ENCODE measurements around the gene FHAD1.
"Not testable (repeated sequence)": the region's sequence is repeated elsewhere in the genome, so short reads cannot be mapped to it uniquely, and the experiment has no call there.

FHAD1 gene

DNA sequence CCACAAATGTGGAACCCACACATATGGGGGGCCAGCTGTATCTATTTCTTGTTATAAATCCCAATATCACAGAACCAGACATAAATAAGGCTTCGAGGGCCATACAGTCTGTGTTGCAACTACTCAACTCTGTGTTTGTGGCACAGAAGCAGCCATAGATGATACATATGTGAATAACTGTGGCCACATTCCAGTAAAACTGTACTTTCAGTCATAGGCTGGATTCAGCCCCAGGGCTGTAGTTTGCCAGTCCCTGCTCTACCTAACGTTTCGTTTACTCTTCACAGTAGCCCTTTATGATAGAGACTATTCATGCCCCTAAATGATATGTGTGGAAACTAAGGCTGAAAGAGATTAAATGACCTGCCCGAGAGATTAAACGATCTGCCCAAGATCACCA is 48.7 kb downstream of the FHAD1 start:
- Histone ChIP-seq H3K27ac (ENCODE audit: low read depth, low read length) (no peak overlapping the region), H3K4me3 (ENCODE audit: low read depth, low read length) (no peak overlapping the region), H3K4me1 (ENCODE audit: control insufficient read depth, insufficient read depth, low read length) (no peaks in the 10 kb centered on the region), H3K9me3 (ENCODE audit: control insufficient read depth, insufficient read depth, low read depth, low read length) (peaks cover 6% of the 10 kb centered on the region), H3K9ac (ENCODE audit: low read length) (no peak overlapping the region), H3K36me3 (ENCODE audit: control insufficient read depth, insufficient read depth, low read length) (no peaks in the 10 kb centered on the region), H3K27me3 (ENCODE audit: control insufficient read depth, insufficient read depth, low read length) (no peaks in the 10 kb centered on the region)

DNA sequence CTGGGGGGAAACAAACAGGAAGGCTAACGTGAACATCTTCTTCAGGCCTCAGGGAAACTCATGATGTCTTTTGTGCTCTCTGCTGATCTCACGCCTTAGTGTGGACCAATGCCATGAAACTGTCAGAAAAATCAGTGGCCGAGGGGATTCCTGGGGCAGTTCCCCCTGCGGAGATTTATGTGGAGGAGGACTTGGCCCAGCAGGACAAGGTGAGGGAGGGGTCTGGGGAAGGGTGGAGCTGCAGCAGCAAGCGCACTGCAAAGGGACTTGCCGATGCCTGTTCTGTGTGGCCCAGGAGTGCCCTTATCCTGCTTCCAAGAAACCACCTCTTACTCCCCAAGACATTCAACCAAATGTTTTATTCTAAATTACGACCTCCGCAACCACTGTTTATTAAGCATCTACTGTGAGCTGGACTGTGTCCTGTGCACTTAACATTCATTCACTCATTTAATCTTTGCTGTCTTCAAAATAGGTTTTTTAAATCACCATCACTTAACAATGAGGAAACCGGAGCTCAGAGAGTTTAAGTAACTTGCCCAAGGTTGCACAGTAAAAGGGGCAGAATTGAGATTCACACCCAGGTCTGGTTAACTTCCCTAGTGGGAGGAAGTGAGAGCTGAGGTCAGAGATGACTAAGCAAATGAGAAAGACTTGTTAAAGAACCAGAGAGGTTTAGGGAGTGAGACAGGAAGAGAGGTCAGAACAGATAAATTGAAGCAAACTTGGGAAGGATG is 49.7 kb downstream of the FHAD1 start:
- Histone ChIP-seq H3K27ac (ENCODE audit: low read depth, low read length) (no peak overlapping the region), H3K36me3 (ENCODE audit: control insufficient read depth, insufficient read depth, low read length) (no peaks in the 10 kb centered on the region), H3K9ac (ENCODE audit: low read length) (no peak overlapping the region), H3K9me3 (ENCODE audit: control insufficient read depth, insufficient read depth, low read depth, low read length) (peaks cover 6% of the 10 kb centered on the region), H3K27me3 (ENCODE audit: control insufficient read depth, insufficient read depth, low read length) (no peaks in the 10 kb centered on the region), H3K4me1 (ENCODE audit: control insufficient read depth, insufficient read depth, low read length) (no peaks in the 10 kb centered on the region), H3K4me3 (ENCODE audit: low read depth, low read length) (no peak overlapping the region)

DNA sequence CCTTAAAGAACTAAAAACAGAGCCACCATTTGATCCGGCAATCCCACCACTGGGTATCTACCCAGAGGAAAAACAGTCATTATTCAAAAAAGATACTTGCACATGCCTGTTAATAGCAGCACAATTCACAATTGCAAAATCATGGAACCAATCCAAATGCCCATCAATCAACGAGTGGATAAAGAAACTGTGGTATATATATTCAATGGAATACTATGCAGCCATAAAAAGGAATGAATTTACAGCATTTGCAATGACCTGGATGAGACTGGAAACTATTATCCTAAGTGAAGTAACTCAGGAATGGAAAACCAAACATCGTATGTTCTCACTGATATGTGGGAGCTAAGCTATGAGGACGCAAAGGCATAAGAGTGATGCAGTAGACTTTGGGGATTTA is 51.0 kb downstream of the FHAD1 start:
- H3K27me3 ChIP-seq (ENCODE audit: control insufficient read depth, insufficient read depth, low read length); H3K4me1 ChIP-seq (ENCODE audit: control insufficient read depth, insufficient read depth, low read length); H3K27ac ChIP-seq (ENCODE audit: low read depth, low read length); H3K4me3 ChIP-seq (ENCODE audit: low read depth, low read length); H3K36me3 ChIP-seq (ENCODE audit: control insufficient read depth, insufficient read depth, low read length); H3K9me3 ChIP-seq (ENCODE audit: control insufficient read depth, insufficient read depth, low read depth, low read length); H3K9ac ChIP-seq (ENCODE audit: low read length): not testable (repeated sequence)

DNA sequence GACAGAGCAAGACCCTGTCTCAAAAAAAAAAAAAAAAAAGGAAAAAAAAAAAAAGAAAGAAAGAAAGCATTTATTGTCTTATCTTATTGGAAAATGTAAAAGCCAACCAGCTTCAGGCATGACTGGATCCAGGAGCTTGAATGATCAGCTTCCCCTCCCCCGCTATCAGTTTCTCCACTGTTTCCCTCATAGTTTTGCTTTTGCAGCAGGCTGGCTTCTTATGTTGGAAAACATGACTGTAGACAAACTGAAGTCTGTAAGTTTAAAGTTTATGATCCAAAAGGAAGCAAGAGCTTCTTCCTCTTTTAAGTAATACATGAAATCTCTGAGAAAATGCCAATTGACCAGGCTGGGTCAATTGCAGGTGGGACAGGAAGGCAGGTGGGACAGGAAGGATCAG is 52.2 kb downstream of the FHAD1 start:
- Histone ChIP-seq H3K4me3 (ENCODE audit: low read depth, low read length) (no peak overlapping the region), H3K36me3 (ENCODE audit: control insufficient read depth, insufficient read depth, low read length) (no peaks in the 10 kb centered on the region), H3K27ac (ENCODE audit: low read depth, low read length) (no peak overlapping the region), H3K9ac (ENCODE audit: low read length) (no peak overlapping the region), H3K9me3 (ENCODE audit: control insufficient read depth, insufficient read depth, low read depth, low read length) (peaks cover 6% of the 10 kb centered on the region), H3K4me1 (ENCODE audit: control insufficient read depth, insufficient read depth, low read length) (no peaks in the 10 kb centered on the region), H3K27me3 (ENCODE audit: control insufficient read depth, insufficient read depth, low read length) (no peaks in the 10 kb centered on the region)

DNA sequence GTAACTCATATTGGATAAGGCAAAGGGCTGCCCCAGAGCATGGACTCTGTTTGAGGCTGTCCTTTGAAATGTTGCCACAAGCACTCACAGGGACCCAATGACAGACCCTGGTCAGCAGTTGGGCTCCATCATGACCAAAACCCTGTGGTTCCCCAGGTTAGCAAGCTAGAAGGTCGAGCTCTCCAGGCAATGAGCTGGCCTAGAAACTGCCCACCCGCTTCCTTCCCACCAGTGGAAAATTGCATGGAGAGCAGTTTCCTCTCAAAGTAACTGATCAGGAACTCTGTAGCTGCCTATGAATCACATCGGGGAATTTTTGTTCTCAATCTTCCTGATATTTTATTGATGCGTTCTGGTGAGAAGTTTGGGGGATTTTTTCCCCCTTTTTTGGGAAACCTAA is 52.8 kb downstream of the FHAD1 start:
- H3K9ac ChIP-seq (ENCODE audit: low read length), result no peak overlapping the region
- H3K27ac ChIP-seq (ENCODE audit: low read depth, low read length), result no peak overlapping the region
- H3K4me3 ChIP-seq (ENCODE audit: low read depth, low read length), result no peak overlapping the region
- H3K4me1 ChIP-seq (ENCODE audit: control insufficient read depth, insufficient read depth, low read length), result no peaks in the 10 kb centered on the region; the same call in 1 of the 2 replicates
- H3K9me3 ChIP-seq (ENCODE audit: control insufficient read depth, insufficient read depth, low read depth, low read length), result peaks cover 6% of the 10 kb centered on the region
- no peaks in the 10 kb centered on the region for H3K36me3 ChIP-seq (ENCODE audit: control insufficient read depth, insufficient read depth, low read length)
- H3K27me3 ChIP-seq (ENCODE audit: control insufficient read depth, insufficient read depth, low read length), result no peaks in the 10 kb centered on the region

DNA sequence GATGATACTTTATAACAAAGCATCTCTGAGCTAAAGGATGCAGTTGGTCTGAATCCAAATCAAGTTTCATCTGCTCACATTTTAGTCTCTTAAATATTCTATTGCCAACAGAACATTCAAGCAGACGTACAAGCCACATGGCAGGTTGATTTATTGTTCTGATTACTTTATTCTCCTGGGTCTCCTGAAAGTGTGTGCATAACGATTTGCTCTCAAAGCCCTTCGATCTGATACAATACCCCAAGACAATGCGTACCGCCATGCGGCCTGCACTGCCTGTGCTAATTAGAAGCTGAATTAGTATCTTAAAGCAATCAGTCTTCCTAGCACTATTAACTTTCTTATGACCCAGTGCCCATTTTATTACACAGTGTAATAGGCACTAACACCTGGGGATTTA is 56.9 kb downstream of the FHAD1 start:
- Histone ChIP-seq H3K36me3 (ENCODE audit: control insufficient read depth, insufficient read depth, low read length) (no peaks in the 10 kb centered on the region), H3K9me3 (ENCODE audit: control insufficient read depth, insufficient read depth, low read depth, low read length) (peaks cover 8% of the 10 kb centered on the region), H3K4me3 (ENCODE audit: low read depth, low read length) (no peak overlapping the region), H3K9ac (ENCODE audit: low read length) (no peak overlapping the region), H3K27me3 (ENCODE audit: control insufficient read depth, insufficient read depth, low read length) (no peaks in the 10 kb centered on the region), H3K4me1 (ENCODE audit: control insufficient read depth, insufficient read depth, low read length) (no peaks in the 10 kb centered on the region; the same call in 1 of the 2 replicates), H3K27ac (ENCODE audit: low read depth, low read length) (no peak overlapping the region)

DNA sequence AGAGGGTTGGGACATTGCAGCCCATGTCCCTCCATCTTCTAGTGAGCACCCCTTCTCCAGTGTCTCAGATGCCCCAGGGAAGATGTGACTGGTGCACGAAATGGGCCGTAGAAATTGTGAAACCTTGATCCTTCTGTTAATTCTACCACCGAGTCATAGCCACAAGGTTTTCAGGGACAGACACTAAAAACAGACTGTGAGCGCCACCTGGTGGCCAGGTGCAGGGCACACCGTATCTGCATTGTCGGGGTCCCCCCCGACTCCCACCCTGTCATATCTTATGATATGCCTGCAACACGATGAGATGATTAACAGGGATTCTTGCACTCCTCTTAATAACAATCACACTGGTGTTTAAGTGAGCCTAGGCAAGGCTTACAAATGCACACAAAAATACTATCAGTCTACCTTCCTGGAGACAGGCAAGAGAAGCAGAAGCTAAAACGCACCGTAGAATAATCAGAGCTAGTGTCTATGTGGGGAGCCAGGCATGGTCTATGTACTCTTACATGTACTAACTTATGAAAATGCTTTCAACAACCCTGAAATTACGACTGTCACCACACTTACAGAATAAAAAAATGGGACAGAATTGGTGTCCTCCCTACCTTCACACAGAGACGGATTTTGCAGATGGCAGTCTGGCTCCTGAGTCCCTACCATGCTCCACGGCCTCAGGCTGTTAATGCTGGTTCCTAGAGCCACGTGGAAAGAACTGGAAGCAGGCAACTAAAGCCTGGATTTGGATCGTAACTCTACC is 57.9 kb downstream of the FHAD1 start:
- Histone ChIP-seq H3K4me1 (ENCODE audit: control insufficient read depth, insufficient read depth, low read length) (no peaks in the 10 kb centered on the region; the same call in 1 of the 2 replicates), H3K4me3 (ENCODE audit: low read depth, low read length) (no peak overlapping the region), H3K27me3 (ENCODE audit: control insufficient read depth, insufficient read depth, low read length) (no peaks in the 10 kb centered on the region), H3K27ac (ENCODE audit: low read depth, low read length) (no peak overlapping the region), H3K9ac (ENCODE audit: low read length) (no peak overlapping the region), H3K9me3 (ENCODE audit: control insufficient read depth, insufficient read depth, low read depth, low read length) (peaks cover 8% of the 10 kb centered on the region), H3K36me3 (ENCODE audit: control insufficient read depth, insufficient read depth, low read length) (no peaks in the 10 kb centered on the region)

DNA sequence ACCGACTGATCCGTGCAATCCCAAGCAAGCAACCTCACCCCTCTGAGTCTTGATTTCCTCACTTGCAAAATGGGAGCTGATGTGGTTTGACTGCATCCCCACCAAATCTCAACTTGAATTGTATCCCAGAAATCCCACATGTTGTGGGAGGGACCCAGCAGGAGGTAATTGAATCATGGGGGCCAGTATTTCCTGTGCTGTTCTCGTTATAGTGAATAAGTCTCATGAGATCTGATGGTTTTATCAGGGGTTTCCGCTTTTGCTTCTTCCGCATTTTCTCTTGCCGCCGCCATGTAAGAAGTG is 58.4 kb downstream of the FHAD1 start:
- Histone ChIP-seq H3K9me3 (ENCODE audit: control insufficient read depth, insufficient read depth, low read depth, low read length) (peaks cover 8% of the 10 kb centered on the region), H3K36me3 (ENCODE audit: control insufficient read depth, insufficient read depth, low read length) (no peaks in the 10 kb centered on the region), H3K27ac (ENCODE audit: low read depth, low read length) (no peak overlapping the region), H3K4me1 (ENCODE audit: control insufficient read depth, insufficient read depth, low read length) (no peaks in the 10 kb centered on the region; the same call in 1 of the 2 replicates), H3K9ac (ENCODE audit: low read length) (no peak overlapping the region), H3K27me3 (ENCODE audit: control insufficient read depth, insufficient read depth, low read length) (no peaks in the 10 kb centered on the region), H3K4me3 (ENCODE audit: low read depth, low read length) (no peak overlapping the region)

DNA sequence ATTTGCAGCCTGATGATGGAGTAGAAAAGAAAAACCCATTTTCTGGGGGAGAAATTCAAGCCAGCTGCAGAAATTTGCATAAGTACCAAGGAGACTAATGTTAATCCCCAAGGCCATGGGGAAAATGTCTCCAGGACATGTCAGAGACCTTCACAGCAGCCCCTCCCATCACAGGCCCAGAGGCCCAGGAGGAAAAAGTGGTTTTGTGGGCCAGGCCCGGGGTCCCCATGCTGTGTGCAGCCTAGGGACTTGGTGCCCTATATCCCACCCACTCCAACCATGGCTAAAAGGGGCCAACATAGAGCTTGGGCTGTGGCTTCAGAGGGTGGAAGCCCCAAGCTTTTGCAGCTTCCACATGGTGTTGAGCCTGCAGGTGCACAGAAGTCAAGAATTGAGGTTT is 59.3 kb downstream of the FHAD1 start:
- H3K9ac ChIP-seq (ENCODE audit: low read length); H3K4me1 ChIP-seq (ENCODE audit: control insufficient read depth, insufficient read depth, low read length); H3K36me3 ChIP-seq (ENCODE audit: control insufficient read depth, insufficient read depth, low read length); H3K27me3 ChIP-seq (ENCODE audit: control insufficient read depth, insufficient read depth, low read length); H3K4me3 ChIP-seq (ENCODE audit: low read depth, low read length); H3K27ac ChIP-seq (ENCODE audit: low read depth, low read length); H3K9me3 ChIP-seq (ENCODE audit: control insufficient read depth, insufficient read depth, low read depth, low read length): not testable (repeated sequence)

DNA sequence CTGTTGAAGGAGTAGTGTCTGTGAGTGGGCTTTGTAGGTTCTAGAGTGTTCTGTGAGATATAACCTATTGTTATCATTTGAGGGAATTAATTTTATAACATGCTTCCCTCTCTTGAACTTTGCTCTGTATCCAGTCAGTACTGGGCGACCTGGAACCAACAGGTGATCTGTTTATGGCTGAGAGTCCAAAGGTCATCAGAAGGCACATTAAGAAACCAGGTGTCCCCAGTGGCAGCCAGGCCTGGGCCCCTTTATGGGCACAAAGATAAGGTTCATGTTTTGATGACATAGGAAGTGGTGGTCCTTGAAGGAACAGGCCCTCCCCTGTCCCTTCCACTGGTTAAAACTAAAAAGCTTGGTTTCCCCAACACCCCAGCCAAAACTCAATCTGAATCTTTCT is 61.1 kb downstream of the FHAD1 start:
- H3K27ac ChIP-seq (ENCODE audit: low read depth, low read length), result no peak overlapping the region
- no peaks in the 10 kb centered on the region for H3K27me3 ChIP-seq (ENCODE audit: control insufficient read depth, insufficient read depth, low read length)
- no peak overlapping the region for H3K9ac ChIP-seq (ENCODE audit: low read length)
- H3K36me3 ChIP-seq (ENCODE audit: control insufficient read depth, insufficient read depth, low read length), result no peaks in the 10 kb centered on the region
- H3K9me3 ChIP-seq (ENCODE audit: control insufficient read depth, insufficient read depth, low read depth, low read length), result peaks cover 11% of the 10 kb centered on the region
- no peaks in the 10 kb centered on the region; the same call in 1 of the 2 replicates for H3K4me1 ChIP-seq (ENCODE audit: control insufficient read depth, insufficient read depth, low read length)
- no peak overlapping the region for H3K4me3 ChIP-seq (ENCODE audit: low read depth, low read length)

DNA sequence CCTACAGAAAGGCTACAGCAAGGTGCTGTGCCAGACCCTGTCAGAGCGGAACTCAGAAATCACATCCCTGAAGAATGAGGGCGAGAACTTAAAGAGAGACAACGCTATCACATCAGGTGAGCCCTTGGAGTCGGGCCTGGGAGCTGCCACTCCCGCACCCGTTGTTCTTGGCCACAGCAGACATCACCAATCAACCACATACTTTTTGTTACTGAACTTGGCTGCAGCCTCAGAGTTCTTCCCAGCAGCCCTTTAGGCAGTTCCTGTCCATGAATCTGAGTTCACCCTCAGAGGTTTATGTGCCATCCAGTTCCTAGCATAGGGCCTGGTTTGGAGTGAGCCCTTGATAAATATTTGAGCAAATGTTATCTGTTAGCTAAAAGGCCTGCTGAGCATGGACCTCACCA is 61.6 kb downstream of the FHAD1 start:
- Histone ChIP-seq H3K4me1 (ENCODE audit: control insufficient read depth, insufficient read depth, low read length) (no peaks in the 10 kb centered on the region; the same call in 1 of the 2 replicates), H3K27me3 (ENCODE audit: control insufficient read depth, insufficient read depth, low read length) (no peaks in the 10 kb centered on the region), H3K27ac (ENCODE audit: low read depth, low read length) (no peak overlapping the region), H3K36me3 (ENCODE audit: control insufficient read depth, insufficient read depth, low read length) (no peaks in the 10 kb centered on the region), H3K9ac (ENCODE audit: low read length) (no peak overlapping the region), H3K4me3 (ENCODE audit: low read depth, low read length) (no peak overlapping the region), H3K9me3 (ENCODE audit: control insufficient read depth, insufficient read depth, low read depth, low read length) (peaks cover 11% of the 10 kb centered on the region)

All from HUES6 (cell line).